Measurements from ENCODE around the gene ABHD14A.

The ABHD14A gene

DNA sequence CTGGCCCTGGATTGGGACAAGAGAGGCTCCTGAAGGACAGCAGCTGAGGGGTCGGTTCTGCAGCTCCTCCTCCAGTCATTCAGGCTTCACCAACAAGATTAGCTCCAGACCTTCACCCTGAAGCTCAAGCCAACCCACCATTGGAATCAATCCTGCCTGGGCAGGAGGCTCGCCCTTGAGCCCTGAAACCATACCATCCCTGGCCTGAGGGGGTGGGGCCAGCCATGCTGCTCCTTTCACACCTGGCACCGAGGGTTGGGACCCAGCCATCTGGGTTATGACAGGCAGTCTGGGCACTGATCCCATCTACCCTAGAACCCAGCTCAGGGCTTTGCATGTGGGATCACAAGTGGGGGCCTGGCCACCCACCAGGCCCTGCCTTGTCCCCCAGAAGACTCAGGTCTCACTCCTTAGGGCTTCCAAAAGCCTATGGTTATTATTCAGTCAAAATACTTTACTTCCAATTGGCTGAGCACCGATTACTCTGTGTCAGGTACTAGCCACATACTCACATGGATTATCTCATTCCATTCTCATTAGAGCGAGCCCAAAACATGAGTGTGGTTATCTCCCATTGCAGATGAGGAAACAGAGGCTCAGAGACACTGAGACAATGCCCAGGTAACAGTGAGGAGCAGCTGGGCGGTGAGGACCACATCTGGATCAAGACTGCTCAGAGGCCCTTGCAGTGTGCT, 4.1 kb upstream of the ABHD14A start:
- H3K4me3 ChIP-seq (ENCODE audit: low read depth, low read length) = no peak overlapping the region
- TF ChIP-seq, protein P1, sequence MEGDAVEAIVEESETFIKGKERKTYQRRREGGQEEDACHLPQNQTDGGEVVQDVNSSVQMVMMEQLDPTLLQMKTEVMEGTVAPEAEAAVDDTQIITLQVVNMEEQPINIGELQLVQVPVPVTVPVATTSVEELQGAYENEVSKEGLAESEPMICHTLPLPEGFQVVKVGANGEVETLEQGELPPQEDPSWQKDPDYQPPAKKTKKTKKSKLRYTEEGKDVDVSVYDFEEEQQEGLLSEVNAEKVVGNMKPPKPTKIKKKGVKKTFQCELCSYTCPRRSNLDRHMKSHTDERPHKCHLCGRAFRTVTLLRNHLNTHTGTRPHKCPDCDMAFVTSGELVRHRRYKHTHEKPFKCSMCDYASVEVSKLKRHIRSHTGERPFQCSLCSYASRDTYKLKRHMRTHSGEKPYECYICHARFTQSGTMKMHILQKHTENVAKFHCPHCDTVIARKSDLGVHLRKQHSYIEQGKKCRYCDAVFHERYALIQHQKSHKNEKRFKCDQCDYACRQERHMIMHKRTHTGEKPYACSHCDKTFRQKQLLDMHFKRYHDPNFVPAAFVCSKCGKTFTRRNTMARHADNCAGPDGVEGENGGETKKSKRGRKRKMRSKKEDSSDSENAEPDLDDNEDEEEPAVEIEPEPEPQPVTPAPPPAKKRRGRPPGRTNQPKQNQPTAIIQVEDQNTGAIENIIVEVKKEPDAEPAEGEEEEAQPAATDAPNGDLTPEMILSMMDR (IDR thresholded peaks at IDR 0.05; ENCODE audit: borderline replicate concordance, insufficient read depth, low read depth, low read length) = no peak

DNA sequence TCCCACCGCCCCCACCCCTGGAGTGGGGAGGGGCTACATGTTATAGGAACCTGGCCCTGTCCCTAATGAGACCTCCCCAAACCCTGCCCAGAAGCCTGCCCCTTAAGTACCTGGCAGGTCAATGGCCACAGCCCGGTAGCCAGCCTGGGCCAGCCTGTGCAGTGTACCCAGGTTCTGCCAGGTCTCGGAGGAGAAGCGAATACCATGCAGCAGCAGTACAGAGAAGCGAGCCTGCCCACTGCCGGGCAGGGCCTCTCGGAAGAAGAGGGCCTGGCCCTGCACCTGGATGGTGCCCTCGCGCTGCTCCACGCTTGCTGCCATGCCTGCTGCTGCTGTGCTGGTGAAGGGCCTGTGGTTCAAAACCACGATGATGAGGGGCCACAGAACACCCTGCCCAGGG, 3.5 kb upstream of the ABHD14A start:
- TF ChIP-seq, protein P1 (IDR thresholded peaks at IDR 0.05; ENCODE audit: borderline replicate concordance, insufficient read depth, low read depth, low read length) = no peak
- no peak overlapping the region for H3K4me3 ChIP-seq (ENCODE audit: low read depth, low read length)

DNA sequence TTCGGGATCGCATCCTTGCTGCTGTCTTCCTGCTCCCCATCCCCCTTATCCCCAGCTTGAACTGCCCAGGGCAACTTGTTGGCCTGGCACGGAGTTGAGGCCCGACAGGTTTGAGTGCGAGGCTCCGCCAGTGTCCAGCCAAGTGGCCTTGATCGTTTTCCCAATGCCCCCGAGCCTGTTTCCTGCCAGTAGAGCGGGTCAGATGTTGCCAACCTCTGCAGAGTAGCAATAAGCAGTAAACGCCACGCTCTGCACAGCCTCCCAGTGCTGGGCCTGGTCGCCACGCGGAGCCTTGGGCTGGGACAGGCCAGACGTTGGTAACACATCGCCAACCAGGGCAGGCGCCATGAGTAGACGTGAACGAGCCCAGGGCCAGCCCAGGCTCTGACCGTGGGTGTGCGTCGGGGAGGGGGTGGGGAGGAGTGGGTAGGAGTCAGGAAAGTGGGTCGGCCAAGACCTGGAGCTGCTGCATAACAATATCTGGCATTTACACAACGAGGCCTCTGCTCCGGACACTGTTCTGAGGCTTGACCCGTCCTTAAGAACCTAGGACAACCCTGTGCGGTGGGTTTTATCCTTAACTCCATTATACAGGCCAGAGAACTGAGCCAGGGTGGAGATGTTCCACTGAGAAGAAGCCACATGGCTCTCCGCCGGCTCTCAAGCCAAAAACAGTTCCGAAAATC, 444 bp upstream of the ABHD14A start:
- H3K4me3 ChIP-seq (ENCODE audit: low read depth, low read length) = peak overlapping the region; percentile 94
- TF ChIP-seq, protein P1 (IDR thresholded peaks at IDR 0.05; ENCODE audit: borderline replicate concordance, insufficient read depth, low read depth, low read length) = no peak

DNA sequence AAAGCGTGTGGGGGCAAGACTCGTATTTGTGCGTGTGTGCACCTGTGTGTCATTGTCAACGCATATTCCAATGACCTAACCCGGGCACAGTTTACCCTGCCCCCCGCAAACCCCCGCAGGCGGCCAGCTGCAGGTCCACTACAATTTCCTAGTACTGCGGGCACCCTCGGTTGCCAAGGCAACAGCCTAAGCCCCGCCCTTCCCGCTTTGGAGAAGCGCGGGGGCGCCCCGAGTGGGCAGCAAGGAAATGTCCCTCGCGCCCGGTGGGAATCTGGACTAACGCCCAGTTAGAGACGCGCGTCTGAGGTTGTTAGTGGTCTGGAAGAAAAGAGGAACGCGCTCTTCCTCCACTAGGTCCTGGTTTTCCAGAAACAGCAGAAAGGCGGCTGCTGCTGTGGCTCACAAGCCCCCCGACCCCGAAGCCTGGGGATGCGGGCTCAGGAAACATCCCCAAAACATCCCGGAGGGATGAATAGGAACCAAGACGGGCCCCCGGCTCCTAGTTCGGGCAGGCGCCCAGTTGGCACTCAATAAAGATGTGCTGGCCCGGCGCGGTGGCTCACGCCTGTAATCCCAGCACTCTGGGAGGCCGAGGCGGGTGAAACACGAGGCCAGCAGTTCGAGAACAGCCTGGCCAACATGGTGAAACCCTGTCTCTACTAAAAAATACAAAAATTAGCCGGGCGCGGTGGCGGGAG, 1.1 kb downstream of the ABHD14A start:
- TF ChIP-seq, protein P1 (IDR thresholded peaks at IDR 0.05; ENCODE audit: borderline replicate concordance, insufficient read depth, low read depth, low read length) = no peak
- peak overlapping the region; percentile 94 for H3K4me3 ChIP-seq (ENCODE audit: low read depth, low read length)

DNA sequence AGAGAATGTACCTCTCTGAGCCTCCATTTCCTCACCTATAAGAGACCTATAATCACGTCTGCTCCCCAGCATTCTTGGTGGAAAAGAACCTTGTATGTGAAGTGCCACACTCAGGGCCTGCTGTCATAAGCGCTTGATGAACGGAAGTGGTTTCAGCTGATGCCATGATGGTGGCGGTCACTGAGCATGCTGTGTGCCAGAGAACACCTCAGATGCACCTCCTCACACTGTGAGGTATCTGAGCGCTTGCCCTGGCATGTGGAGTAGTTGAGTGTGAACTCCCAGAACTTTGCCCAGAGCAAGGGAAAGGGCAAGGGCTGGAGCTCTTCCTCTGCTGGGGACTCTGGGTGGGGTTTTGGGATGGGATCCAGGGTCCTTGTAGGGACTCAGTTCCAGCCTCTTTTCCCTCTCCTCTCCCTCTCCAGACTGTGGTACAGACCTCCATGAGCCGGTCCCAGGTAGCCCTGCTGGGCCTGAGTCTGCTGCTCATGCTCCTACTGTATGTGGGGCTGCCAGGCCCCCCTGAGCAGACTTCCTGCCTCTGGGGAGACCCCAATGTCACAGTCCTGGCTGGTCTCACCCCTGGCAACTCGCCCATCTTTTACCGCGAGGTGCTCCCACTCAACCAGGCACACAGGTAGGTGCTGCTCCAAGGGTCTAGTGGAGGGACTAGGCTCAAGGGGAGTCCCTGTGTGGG, 2.7 kb downstream of the ABHD14A start:
- TF ChIP-seq, protein P1 (IDR thresholded peaks at IDR 0.05; ENCODE audit: borderline replicate concordance, insufficient read depth, low read depth, low read length) = no peak
- no peak overlapping the region for H3K4me3 ChIP-seq (ENCODE audit: low read depth, low read length)

DNA sequence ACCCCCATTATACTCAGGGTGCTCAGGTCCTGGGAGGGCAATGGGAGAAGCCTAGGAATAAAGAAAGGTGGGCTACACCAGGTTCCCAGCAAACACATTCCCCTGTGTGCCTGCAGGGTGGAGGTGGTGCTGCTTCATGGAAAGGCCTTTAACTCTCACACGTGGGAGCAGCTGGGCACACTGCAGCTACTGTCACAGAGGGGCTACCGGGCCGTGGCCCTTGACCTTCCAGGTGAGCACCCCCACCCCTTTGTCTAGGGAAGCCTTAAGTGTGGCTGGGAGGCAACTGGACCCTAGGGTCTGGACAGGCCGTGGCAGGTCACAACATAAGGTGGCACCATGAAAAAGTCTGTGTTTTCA, 3.3 kb downstream of the ABHD14A start:
- TF ChIP-seq, protein P1 (IDR thresholded peaks at IDR 0.05; ENCODE audit: borderline replicate concordance, insufficient read depth, low read depth, low read length) = no peak
- H3K4me3 ChIP-seq (ENCODE audit: low read depth, low read length) = no peak overlapping the region

Data from GM12875 (cell line).